Fibroblast of lung (primary cell): ENCODE measurements around the gene FRK.

Source experiments
- EZH2 ChIP-seq: IDR thresholded peaks from 2 replicates; pipeline ENCODE4 v1.5.1; 2012; ENCODE audit warnings: low read length, control low read depth, mild to moderate bottlenecking; ENCODE audit errors: missing control alignments
- TF ChIP-seq, protein P1 (sequence below), 2 donors: IDR thresholded peaks in 1 of 2; conservative IDR thresholded peaks in 1 of 2; 1 replicate in 1 of 2; 2 replicates in 1 of 2; pipeline ENCODE4 v1.5.1; 2011 to 2012; ENCODE audit warnings: low read length in 2 of 2, control low read depth in 1 of 2, inconsistent platforms in 1 of 2, low read depth in 1 of 2, mild to moderate bottlenecking in 1 of 2

- TF ChIP-seq, protein P1, sequence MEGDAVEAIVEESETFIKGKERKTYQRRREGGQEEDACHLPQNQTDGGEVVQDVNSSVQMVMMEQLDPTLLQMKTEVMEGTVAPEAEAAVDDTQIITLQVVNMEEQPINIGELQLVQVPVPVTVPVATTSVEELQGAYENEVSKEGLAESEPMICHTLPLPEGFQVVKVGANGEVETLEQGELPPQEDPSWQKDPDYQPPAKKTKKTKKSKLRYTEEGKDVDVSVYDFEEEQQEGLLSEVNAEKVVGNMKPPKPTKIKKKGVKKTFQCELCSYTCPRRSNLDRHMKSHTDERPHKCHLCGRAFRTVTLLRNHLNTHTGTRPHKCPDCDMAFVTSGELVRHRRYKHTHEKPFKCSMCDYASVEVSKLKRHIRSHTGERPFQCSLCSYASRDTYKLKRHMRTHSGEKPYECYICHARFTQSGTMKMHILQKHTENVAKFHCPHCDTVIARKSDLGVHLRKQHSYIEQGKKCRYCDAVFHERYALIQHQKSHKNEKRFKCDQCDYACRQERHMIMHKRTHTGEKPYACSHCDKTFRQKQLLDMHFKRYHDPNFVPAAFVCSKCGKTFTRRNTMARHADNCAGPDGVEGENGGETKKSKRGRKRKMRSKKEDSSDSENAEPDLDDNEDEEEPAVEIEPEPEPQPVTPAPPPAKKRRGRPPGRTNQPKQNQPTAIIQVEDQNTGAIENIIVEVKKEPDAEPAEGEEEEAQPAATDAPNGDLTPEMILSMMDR (conservative IDR thresholded peaks at IDR 0.05 in 1 of 2, IDR thresholded peaks at IDR 0.05 in 1 of 2; ENCODE audit: low read depth in 1 of 2, low read length in 2 of 2): no peak
- no peak for TF ChIP-seq EZH2
These were observed 43.7 kb downstream of the FRK start for GRCh38 chr6:116016846-116017545.
